ENCODE data around the gene ARHGAP15. TPM values are rescaled to one million over a fixed set of nuclear protein-coding genes. Genes with fewer than 3 reads are reported as not detected.

Gene ARHGAP15
- total RNA-seq, 1 donor from 2014 or later: not detected

DNA sequence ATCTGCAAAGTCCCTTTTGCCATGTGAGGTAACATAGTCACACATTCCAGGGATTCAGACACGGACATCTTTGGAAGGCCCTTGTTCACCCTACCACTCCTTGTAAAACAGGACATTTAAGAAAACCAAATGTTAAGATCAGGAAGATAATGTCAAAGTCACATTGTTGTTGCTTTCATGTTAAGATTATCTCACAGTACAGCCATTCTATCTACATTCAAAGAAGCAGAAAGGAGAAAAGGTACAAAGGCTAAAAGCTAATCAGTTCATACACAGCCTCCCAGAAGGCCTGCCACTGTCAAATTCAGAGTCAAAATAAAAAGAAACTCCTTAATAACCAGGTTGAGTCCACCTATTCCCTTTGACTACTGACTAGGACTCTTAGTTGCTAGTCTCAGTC is 573.7 kb downstream of the ARHGAP15 start:
- H3K4me3 ChIP-seq (ENCODE audit: low read depth, low read length): no peak overlapping the region
- no peak for DNase-seq (ENCODE audit: low read depth)
- TF ChIP-seq, protein P1, sequence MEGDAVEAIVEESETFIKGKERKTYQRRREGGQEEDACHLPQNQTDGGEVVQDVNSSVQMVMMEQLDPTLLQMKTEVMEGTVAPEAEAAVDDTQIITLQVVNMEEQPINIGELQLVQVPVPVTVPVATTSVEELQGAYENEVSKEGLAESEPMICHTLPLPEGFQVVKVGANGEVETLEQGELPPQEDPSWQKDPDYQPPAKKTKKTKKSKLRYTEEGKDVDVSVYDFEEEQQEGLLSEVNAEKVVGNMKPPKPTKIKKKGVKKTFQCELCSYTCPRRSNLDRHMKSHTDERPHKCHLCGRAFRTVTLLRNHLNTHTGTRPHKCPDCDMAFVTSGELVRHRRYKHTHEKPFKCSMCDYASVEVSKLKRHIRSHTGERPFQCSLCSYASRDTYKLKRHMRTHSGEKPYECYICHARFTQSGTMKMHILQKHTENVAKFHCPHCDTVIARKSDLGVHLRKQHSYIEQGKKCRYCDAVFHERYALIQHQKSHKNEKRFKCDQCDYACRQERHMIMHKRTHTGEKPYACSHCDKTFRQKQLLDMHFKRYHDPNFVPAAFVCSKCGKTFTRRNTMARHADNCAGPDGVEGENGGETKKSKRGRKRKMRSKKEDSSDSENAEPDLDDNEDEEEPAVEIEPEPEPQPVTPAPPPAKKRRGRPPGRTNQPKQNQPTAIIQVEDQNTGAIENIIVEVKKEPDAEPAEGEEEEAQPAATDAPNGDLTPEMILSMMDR (conservative IDR thresholded peaks at IDR 0.05; ENCODE audit: low read depth, low read length): no peak

DNA sequence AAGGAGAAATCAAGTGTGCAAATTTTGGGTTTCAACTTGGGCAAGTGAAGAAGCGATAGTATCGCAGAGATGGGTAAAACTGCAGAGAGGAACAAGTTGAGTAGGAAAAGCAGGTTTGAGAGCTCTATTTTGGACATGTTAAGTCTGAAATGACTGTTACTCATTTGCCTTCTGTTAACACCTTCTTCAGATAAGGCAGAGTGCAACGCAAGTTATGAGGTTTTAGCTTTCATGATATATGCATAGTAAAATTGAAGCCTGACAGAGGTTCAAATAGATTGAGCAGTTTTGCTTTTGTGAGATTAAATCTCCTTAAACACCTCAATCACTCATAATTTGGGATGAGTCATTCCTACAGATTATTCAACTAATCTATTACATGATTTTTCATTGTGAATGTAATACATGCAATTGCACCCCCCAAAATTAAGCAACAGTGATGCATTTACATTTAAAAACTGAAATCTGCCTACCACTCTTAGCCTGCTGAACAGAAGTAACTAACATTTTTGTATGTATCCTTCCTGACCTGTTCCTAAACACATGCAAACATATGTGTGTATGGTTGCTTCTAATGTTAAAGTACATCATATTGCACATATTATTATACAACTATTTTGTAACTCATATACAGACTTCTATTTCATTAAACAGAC is 575.4 kb downstream of the ARHGAP15 start:
- H3K4me3 ChIP-seq (ENCODE audit: low read depth, low read length): no peak overlapping the region
- TF ChIP-seq, protein P1 (conservative IDR thresholded peaks at IDR 0.05; ENCODE audit: low read depth, low read length): no peak
- DNase-seq (ENCODE audit: low read depth): no peak

DNA sequence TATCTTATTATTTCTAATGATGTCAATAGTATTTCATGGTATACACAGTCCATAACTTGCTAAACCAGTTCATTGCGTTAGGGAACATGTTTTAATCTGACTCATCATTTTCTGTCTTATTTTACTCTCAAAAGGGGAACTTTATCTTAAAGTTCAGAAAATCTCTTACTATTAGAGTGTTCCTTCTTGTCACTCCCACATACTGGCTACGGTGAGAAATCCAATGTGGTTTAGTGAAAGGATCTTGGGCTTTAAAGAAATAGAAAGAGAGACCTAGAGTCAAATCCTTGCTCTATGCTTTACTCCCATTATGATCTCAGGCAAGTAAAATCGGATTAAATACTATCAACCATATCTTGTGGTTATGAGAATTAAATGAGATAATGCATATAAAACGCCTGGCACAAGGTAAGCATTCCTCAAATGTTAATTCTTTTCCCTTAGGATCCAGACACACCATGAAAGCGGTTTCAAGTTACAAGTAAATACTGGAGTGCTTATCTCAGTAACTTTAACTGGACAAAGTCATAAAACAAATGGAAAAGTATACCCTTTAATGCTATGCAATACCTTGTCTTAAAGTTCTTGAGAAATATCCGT is 576.0 kb downstream of the ARHGAP15 start:
- TF ChIP-seq, protein P1 (conservative IDR thresholded peaks at IDR 0.05; ENCODE audit: low read depth, low read length): no peak
- H3K4me3 ChIP-seq (ENCODE audit: low read depth, low read length): no peak overlapping the region
- DNase-seq (ENCODE audit: low read depth): no peak

DNA sequence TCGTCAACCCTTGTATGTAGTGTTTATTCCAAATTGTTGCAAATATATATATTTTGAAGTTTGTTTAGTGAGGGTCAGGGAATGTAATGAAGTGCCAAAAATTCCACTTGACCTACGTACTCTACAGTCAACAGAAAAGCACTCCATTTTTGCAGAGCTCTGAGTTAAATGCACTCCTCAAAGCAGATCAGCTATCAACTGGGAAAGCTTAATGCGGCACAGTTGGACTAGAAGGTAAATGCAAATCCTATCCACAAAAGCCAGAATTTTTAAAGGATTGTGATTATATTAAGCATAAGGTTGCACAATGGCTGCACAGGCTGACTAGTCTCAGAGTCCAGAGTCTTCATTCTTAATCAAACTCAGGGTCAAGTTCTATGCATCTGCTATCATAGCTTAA is 577.1 kb downstream of the ARHGAP15 start:
- TF ChIP-seq, protein P1 (conservative IDR thresholded peaks at IDR 0.05; ENCODE audit: low read depth, low read length): no peak
- no peak for DNase-seq (ENCODE audit: low read depth)
- no peak overlapping the region for H3K4me3 ChIP-seq (ENCODE audit: low read depth, low read length)

DNA sequence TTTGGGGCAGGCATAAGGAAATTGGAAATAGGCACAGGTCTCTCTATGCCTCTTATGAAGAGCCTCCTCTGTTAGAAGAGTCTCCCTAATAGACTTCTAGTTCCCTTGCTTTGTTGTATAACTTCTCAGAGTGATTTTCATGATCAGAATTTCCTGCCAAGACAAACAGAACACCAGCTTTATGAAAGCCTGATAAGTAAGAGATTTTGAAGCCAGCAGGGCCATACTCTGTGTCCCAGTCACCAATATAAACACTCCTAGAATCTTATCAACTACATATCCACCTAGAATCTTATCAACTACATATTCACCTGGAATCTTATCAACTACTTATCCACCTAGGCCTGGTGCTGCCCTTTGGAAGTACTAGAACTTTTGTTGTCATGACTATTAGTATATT is 579.5 kb downstream of the ARHGAP15 start:
- no peak overlapping the region for H3K4me3 ChIP-seq (ENCODE audit: low read depth, low read length)
- DNase-seq (ENCODE audit: low read depth): no peak
- TF ChIP-seq, protein P1 (conservative IDR thresholded peaks at IDR 0.05; ENCODE audit: low read depth, low read length): no peak

DNA sequence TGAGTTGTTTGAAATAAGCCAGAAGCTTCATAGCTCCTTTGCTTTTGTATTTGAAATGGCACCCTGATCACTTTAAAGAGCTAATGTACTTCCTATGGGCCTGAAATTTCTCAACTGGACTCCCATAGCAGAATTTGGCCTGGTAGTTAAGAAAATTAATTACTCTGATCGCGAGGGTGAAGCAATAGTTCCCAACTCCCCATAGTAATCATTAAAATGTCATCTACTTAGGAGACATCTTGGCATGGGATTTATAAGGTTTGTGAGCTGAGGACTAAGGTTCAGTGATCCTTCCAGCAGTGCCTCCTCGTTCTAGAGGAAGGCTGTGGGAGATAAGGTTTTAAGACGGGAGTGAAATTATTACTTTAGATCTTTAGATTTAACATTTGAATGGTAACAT is 581.0 kb downstream of the ARHGAP15 start:
- DNase-seq (ENCODE audit: low read depth): no peak
- H3K4me3 ChIP-seq (ENCODE audit: low read depth, low read length): no peak overlapping the region
- TF ChIP-seq, protein P1 (conservative IDR thresholded peaks at IDR 0.05; ENCODE audit: low read depth, low read length): no peak

DNA sequence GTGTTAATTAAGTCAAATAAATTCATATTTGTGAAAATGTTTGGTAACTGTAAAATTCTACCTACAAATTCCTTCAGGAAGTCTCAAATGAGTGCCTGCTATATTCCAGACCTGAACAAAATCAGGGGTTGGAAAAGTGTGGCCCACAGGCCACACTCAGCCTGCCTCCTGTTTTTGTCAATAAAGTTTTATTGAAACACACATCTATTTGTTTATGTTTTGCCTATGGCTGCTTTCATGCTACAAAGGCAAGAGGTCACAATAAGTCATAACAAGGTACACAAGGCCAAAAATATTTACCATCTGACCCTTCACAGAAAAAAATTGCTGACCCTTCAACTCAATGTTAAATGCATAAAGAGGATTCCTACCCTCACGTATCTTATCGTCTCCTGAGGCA is 581.7 kb downstream of the ARHGAP15 start:
- TF ChIP-seq, protein P1 (conservative IDR thresholded peaks at IDR 0.05; ENCODE audit: low read depth, low read length): no peak
- H3K4me3 ChIP-seq (ENCODE audit: low read depth, low read length): no peak overlapping the region
- DNase-seq (ENCODE audit: low read depth): no peak
